HG03457 (cell line): ENCODE data around the gene SDK2.
"Not testable (repeated sequence)": the region's sequence is repeated elsewhere in the genome, so short reads cannot be mapped to it uniquely, and the experiment has no call there.

Source experiments
- ATAC-seq: cut with Tn5 transposase; IDR thresholded peaks from one replicate; pipeline ENCODE4 v1.9.1; 2021; ENCODE audit warnings: moderate number of reproducible peaks; ENCODE audit not compliant: unreplicated experiment

Gene SDK2

DNA sequence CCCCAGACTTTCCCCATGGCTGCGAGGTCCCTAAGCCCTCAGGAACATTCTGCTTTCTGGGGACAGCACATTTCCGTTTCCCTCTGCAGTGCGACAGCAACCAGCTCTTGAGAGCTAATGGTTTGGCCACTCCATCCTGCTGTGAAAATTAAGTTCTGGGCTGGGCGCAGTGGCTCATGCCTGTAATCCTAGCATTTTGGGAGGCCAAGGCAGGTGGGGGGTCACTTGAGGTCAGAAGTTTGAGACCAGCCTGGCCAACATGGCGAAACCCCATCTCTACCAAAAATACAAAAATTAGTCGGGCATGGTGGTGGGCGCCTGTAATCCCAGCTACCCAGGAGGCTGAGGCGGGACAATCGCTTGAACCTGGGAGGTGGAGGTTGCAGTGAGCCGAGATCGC is 331.4 kb downstream of the SDK2 start:
- not testable (repeated sequence) for ATAC-seq

- ATAC-seq = peak; percentile 73
Measured at GRCh38 chr17:73311781-73312641, 332.2 kb downstream of the SDK2 start, which contains the start of gene CDC42EP4. Gene CDC42EP4 (minus strand): TSS chr17:73312001. CDS start chr17:73286500, 25,501 bp downstream.

DNA sequence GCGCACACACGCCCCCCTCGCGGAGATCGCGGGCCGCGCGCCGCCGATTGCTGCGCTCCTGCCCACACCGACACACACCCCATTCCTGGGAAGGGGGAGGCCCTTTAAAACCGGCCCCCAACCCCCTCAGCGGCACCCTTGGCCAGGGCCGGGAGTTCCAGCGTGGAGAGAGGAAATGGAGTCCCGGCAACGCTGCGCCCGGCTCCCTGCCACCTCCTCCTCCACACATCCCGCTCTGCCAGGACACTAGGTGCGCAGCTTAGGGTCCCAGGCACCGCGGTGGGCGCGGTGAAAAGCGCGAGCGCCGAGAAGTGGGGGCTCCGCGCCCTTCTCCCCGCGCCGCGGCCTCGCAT is 332.8 kb downstream of the SDK2 start:
- ATAC-seq = peak; percentile 10

DNA sequence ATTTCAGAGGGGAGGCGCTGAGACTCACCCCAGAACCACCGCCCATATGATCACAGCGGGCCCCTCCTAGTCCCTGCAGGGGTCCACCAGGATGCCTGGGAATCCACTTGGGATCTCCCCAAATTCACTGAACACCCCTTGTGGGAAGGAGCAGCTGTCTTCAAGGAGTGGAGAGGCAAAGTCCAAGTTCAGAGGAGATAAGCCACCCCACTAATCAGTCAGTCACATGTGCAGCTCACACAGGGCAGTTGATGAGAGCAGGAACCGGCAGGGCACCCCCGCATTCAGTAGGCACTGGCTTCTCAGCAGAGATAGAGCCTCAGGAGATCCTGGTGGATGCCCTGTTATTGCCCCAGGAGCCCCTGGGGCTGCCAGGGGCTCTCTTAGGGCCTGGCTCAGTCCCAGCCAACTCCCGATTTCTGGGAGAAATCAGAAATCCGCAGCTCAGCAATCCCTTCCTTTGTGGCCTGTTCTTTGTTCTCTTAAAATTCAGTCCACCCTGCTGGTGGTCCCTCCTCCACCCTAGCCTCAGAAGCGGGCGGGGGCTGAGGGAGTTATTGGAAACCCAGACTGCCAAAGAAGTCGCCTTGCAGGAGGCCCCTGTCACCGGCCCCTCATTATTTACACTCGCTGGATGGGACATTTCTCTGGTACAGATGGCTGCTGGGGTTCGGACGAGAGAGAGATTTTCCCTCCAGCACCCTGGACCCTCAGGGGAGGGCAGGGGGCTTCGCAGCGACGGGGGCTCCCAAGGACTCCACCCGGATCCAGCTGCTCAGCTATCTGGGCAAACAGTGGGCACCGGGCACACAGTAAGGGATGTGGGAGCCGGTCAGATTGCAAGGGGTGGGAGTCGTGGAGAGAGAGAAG is 334.3 kb downstream of the SDK2 start:
- ATAC-seq = no peak

DNA sequence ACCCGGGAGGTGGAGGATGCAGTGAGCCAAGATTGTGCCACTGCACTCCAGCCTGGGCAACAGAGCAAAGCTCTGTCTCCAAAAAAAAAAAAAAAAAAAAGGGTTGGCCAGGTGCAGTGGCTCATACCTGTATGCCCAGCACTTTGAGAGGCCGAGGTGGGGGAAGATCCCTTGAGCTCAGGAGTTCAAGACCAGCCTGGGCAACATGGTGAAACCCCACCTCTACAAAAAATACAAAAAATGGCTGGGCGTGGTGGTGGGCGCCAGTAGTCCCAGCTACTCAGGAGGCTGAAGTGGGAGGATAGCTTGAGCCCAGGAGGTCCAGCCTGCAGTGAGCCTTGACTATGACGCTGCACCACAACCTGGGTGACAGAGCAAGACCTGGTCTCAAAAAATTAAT is 335.3 kb downstream of the SDK2 start:
- ATAC-seq = not testable (repeated sequence)

DNA sequence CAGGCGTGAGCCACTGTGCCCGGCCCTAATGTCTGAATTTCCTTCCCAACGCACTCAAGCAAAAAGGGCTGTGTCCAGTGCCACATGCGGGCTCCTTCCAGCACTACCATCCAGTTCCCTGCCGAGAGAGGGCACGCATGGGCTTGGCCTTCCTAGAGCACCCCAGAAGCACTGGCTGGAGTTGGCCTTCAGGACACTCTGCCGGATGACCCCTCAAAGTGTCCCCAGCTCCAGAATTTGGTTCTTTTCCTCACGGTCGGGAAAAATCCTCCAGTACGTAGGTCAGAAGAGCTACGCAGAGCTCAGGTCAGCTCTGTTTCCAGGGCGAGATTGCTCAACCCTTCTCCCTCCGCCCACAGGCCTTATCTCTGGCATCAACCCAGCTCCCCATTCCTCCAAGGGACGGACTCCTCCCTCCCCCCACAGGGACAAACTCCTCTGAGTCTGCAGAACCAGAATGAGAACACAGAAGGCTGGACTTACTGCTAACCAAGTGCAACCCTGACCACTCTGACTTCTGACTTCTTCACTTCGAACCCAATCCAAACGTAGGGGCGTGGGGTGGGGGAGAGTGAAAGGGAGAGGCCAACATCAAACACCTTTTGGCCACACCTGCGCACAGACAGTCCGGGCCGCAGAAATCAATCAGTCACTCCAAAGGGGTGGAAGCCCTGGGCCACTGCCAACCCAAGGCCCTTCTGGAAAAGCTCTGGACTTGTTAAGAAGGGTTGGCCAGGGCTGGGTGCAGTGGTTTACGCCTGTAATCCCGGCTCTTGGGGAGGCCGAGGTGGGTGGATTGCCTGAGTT is 336.0 kb downstream of the SDK2 start:
- no peak for ATAC-seq

GRCh38 chr17:73307130-73307529 is 337.1 kb downstream of the SDK2 start:
- ATAC-seq = no peak

DNA sequence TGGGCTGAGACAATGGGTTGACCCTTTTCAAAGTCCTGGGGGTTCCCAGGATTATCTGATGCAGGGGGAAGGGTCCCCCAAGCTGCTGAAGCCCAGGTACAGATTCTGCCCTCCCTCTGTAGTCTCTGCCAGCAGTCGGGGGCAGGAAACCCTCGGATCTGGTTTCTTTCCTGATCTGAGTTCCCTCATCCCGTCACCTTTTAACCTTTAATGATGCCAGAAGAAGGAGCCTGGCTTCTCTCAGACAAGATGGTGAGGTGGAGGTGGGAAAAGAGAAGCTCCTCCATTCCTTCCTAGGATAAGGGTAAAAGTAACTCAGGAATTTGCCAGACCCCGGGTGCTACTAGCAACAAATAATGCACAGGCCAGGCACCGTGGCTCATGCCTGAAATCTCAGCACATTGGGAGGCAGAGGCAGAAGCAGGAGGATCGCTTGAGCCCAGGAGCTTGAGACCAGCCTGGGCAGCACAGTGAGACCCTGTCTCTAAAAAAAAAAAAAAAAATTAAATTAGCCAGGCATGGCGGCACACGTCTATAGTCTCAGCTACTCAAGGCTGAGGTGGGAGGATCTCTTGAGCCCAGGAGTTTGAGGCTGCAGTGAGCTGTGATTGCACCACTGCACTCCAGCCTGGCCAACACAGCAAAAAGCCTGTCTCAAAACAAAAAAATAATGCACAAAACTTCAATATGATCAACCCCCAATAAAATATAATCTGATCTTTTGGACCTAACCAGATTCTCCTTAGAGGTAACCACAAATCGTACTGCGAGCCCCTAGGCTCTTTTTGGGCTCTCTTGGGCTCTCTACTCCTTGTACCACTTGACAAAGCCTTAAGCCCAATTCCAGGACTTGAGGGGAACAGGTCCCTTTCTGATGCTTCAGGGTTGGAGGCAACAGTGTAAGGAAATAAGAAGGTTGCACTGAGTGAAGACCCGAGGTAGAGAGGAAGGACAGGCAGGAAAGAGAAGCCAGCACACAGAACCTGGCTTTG is 338.1 kb downstream of the SDK2 start:
- ATAC-seq = no peak

DNA sequence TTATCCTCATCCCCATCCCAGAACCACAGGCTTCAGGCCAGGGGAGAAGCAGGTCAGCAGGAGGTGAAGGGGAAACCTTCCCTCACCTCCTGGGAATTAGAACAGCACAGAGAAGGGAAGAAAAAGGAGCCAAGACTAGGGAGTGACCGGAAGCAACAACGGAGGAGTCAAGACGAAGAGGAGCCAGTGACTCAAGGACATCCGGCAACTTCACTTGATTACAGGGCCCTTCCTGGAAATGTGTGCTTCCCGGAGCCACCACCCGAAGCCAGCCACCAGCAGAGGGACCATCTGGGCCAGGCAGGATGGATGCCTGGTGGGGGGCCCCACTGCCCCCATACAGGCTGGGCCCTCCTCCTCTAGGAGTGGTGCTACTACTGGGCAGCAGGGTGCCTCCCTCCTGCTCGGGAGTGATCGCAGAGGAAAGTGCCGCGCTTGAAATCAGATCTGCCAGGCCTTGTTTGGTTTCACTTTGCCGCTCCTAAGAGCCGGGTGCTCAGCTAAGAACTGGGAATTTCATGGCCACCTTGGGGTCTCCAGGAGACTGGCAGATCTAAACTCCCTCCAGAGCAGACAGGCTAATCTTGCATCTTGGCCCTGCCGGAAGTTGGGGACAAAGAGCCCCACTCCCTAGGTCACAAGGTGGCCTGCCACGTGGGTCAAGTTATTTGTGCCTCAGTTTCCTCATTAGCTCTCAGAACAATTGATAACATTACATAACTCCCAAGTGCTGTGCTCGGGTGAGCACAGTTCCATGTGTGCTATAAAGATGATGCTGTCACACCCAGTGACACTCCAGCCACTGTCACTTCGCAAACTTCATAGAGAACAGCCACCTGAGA is 339.1 kb downstream of the SDK2 start:
- no peak for ATAC-seq

GRCh38 chr17:73304438-73304837 is 339.8 kb downstream of the SDK2 start:
- no peak for ATAC-seq

DNA sequence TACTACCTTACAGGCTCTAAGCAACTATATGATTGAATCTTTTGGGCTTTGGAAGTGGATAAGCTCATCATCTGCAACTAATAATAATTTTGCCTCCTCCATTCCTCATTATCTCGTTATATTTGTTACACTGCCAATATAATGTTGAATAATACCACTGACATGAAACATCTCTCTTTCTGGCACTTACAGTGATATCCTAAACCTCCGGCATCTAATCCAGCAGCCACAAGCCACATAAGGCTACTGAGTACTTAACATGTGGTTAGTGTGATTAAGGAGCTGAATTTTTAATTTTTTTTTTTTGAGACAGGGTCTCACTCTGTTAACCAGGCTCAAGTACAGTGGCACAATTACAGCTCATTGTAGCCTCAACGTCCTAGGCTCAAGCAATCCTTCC is 342.1 kb downstream of the SDK2 start:
- no peak for ATAC-seq

DNA sequence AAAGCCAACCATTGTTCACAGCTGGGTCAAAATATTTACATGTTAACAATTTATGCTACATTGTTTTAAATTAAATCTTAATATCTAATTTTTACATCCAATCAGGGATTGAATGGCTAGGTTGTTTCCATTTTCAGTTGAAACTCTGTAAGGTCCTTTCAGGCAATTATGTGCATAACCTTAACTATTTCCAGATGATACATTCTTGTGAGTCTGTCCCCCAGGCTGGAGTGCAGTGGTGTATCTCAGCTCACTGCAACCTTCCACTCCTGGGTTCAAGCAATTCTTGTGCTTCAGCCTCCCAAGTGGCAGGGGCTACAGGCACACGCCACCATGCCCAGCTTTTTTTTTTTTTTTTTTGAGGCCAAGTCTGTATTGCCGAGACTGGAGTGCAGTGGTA is 342.9 kb downstream of the SDK2 start:
- ATAC-seq = no peak

- ATAC-seq = no peak
Measured at GRCh38 chr17:73300392-73300791, 343.9 kb downstream of the SDK2 start.

- ATAC-seq = no peak
Measured at GRCh38 chr17:73297934-73298861, 346.0 kb downstream of the SDK2 start.

DNA sequence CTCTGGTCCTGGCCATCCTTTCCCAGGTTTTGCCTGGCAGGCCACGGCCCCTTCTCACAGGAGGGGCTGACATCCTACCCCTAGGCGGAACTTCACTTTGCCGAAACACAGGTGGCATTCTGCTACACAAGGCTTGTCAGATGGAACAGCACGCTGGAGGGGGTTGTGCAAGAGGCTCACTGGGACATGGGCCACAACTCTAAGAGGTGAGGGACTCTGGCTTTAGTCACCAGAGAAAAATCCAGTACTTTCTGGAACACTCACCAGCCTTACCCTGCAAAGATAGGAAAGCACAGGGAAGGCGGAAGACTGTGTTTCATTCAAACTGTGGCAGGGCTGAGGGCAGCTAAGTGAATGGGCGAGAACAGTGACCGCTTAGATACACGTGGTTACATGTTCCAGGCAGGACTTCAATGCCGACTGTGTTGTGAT is 350.7 kb downstream of the SDK2 start:
- ATAC-seq = no peak

DNA sequence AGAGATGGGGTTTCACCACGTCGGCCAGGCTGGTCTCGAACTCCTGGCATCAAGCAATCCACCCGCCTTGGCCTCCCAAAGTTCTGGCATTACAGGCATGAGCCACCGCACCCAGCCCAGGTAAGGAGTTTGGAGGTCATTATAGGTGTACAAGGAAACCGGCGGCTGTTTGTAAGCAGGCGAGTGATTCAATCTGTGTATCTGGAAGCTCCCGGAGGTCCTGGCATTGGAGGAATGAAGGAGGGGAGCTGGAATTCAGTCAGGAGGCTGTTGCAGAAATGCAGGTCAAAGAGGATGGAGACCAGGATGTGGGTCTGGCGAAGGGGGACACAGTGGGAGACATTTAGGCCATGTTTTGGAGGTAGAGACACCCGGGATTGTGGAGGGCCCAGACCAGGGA is 351.2 kb downstream of the SDK2 start:
- no peak for ATAC-seq

GRCh38 chr17:73292031-73292531 is 352.2 kb downstream of the SDK2 start:
- no peak for ATAC-seq
